Measurements from ENCODE around the gene MKNK2.

- no peak for TF ChIP-seq POLR2AphosphoS5 (IDR thresholded peaks at IDR 0.05; ENCODE audit: low read depth, low read length)
- TF ChIP-seq CTCF (IDR thresholded peaks at IDR 0.05): no peak
- no peak for TF ChIP-seq REST (IDR thresholded peaks at IDR 0.05; ENCODE audit: insufficient read depth in 1 of 2, low read depth in 2 of 2, low read length in 1 of 2)
- no peak for TF ChIP-seq TCF7L2 (IDR thresholded peaks at IDR 0.05; ENCODE audit: low read depth, low read length)
- no peak for TF ChIP-seq SIN3A (IDR thresholded peaks at IDR 0.05; ENCODE audit: borderline replicate concordance, insufficient read depth, low read depth, low read length)
Observed at GRCh38 chr19:2058570-2059421, 7.8 kb upstream of the MKNK2 start.

Measured in Panc1 (cell line).